Measurements from ENCODE around the gene ITGB2.

GRCh38 chr21:44880405-44881197, 40.1 kb downstream of the ITGB2 start:
- TF ChIP-seq CTCF (IDR thresholded peaks at IDR 0.05) (no peak), POLR2A (IDR thresholded peaks at IDR 0.05; ENCODE audit: low read depth) (no peak)
